ENCODE results near the gene SPTB.

Gene SPTB

GRCh38 chr14:64857979-64858744 lies 21.5 kb downstream of the SPTB start:
- Histone ChIP-seq H4K20me1 (ENCODE audit: insufficient read depth, low read length) (no peaks in the 10 kb centered on the region), H3K27me3 (ENCODE audit: low read depth, low read length) (peaks cover 23% of the 10 kb centered on the region), H3K36me3 (replicated peaks; ENCODE audit: low read depth, low read length) (no peaks in the 10 kb centered on the region), H2AFZ (ENCODE audit: low read depth, low read length) (no peak overlapping the region), H3K79me2 (ENCODE audit: low read length) (no peaks in the 10 kb centered on the region), H3K4me1 (ENCODE audit: low read length) (no peaks in the 10 kb centered on the region), H3K4me3 (ENCODE audit: low read length) (no peak overlapping the region), H3K27ac (ENCODE audit: low read length) (no peak overlapping the region), H3K9me3 (ENCODE audit: insufficient read depth, low read length) (no peaks in the 10 kb centered on the region), H3K9ac (ENCODE audit: low read length) (no peak overlapping the region), H3K4me2 (ENCODE audit: low read length) (no peak overlapping the region)
- no peak for TF ChIP-seq EZH2phosphoT487 (IDR thresholded peaks at IDR 0.05; ENCODE audit: low read depth)
- TF ChIP-seq, protein P1, sequence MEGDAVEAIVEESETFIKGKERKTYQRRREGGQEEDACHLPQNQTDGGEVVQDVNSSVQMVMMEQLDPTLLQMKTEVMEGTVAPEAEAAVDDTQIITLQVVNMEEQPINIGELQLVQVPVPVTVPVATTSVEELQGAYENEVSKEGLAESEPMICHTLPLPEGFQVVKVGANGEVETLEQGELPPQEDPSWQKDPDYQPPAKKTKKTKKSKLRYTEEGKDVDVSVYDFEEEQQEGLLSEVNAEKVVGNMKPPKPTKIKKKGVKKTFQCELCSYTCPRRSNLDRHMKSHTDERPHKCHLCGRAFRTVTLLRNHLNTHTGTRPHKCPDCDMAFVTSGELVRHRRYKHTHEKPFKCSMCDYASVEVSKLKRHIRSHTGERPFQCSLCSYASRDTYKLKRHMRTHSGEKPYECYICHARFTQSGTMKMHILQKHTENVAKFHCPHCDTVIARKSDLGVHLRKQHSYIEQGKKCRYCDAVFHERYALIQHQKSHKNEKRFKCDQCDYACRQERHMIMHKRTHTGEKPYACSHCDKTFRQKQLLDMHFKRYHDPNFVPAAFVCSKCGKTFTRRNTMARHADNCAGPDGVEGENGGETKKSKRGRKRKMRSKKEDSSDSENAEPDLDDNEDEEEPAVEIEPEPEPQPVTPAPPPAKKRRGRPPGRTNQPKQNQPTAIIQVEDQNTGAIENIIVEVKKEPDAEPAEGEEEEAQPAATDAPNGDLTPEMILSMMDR (IDR thresholded peaks at IDR 0.05; ENCODE audit: low read depth, low read length) = no peak

GRCh38 chr14:64856529-64857445 lies 22.9 kb downstream of the SPTB start:
- Histone ChIP-seq H3K9me3 (ENCODE audit: insufficient read depth, low read length) (no peaks in the 10 kb centered on the region), H3K27ac (ENCODE audit: low read length) (no peak overlapping the region), H3K4me1 (ENCODE audit: low read length) (no peaks in the 10 kb centered on the region), H3K36me3 (replicated peaks; ENCODE audit: low read depth, low read length) (no peaks in the 10 kb centered on the region), H2AFZ (ENCODE audit: low read depth, low read length) (no peak overlapping the region), H3K4me2 (ENCODE audit: low read length) (no peak overlapping the region), H3K9ac (ENCODE audit: low read length) (no peak overlapping the region), H3K79me2 (ENCODE audit: low read length) (no peaks in the 10 kb centered on the region), H3K4me3 (ENCODE audit: low read length) (no peak overlapping the region), H4K20me1 (ENCODE audit: insufficient read depth, low read length) (no peaks in the 10 kb centered on the region), H3K27me3 (ENCODE audit: low read depth, low read length) (peaks cover 30% of the 10 kb centered on the region)
- TF ChIP-seq EZH2phosphoT487 (IDR thresholded peaks at IDR 0.05; ENCODE audit: low read depth) = no peak
- TF ChIP-seq, protein P1 (IDR thresholded peaks at IDR 0.05; ENCODE audit: low read depth, low read length) = no peak

GRCh38 chr14:64855721-64856528 lies 23.8 kb downstream of the SPTB start:
- Histone ChIP-seq H3K4me1 (ENCODE audit: low read length) (no peaks in the 10 kb centered on the region), H3K27me3 (ENCODE audit: low read depth, low read length) (peaks cover 30% of the 10 kb centered on the region), H3K79me2 (ENCODE audit: low read length) (no peaks in the 10 kb centered on the region), H3K4me3 (ENCODE audit: low read length) (no peak overlapping the region), H3K9me3 (ENCODE audit: insufficient read depth, low read length) (no peaks in the 10 kb centered on the region), H4K20me1 (ENCODE audit: insufficient read depth, low read length) (no peaks in the 10 kb centered on the region), H3K9ac (ENCODE audit: low read length) (no peak overlapping the region), H3K36me3 (replicated peaks; ENCODE audit: low read depth, low read length) (no peaks in the 10 kb centered on the region), H2AFZ (ENCODE audit: low read depth, low read length) (no peak overlapping the region), H3K4me2 (ENCODE audit: low read length) (no peak overlapping the region), H3K27ac (ENCODE audit: low read length) (no peak overlapping the region)
- no peak for TF ChIP-seq EZH2phosphoT487 (IDR thresholded peaks at IDR 0.05; ENCODE audit: low read depth)
- TF ChIP-seq, protein P1 (IDR thresholded peaks at IDR 0.05; ENCODE audit: low read depth, low read length) = no peak
